HCT116 (cell line): ENCODE data around the gene DAGLA. TPM values are rescaled to one million over a fixed set of nuclear protein-coding genes. Genes with fewer than 3 reads are reported as not detected.

ENCODE experiments used
- ATAC-seq: fragments of 200-7000 bp; cut with Tn5 transposase; 2 replicates; pipeline ENCODE4 v1.9.1; 2020; ENCODE audit warnings: mild to moderate bottlenecking, moderate library complexity
- BruUV-seq: library from RNA; stranded (reverse); fragments of 400-500 nt; replicated peaks from 2 replicates; lab custom pipeline; 2021; lab: Mats Ljungman, UMichigan
- CTCF ChIA-PET: fragments of 300-600 bp; sonication (Branson Sonifier 250); formaldehyde crosslinking; loops from one replicate; lab custom pipeline; 2021; ENCODE audit warnings: antibody characterized with exemption; lab: Charles Lee
- POLR2A ChIA-PET: fragments of 300-600, 350-600 bp; sonication (Branson Sonifier 250); formaldehyde crosslinking; loops from one replicate; lab custom pipeline; 2021; ENCODE audit warnings: antibody characterized with exemption; lab: Charles Lee
- RAD21 ChIA-PET, 2 experiments: fragments of 300-600 bp; sonication (Branson Sonifier 250); formaldehyde crosslinking; loops; one replicate each; lab custom pipeline; 2023; ENCODE audit warnings: low total read pairs in 2 of 2; ENCODE audit not compliant: uncharacterized antibody in 2 of 2, unreplicated experiment in 2 of 2, low non-redundant PET in 1 of 2; lab: Charles Lee
- DNase-seq: peaks from one replicate; pipeline ENCODE4 v3.0.0-alpha.2; 2010; ENCODE audit warnings: low read depth, low spot score
- H2AFZ ChIP-seq: fragments of 200-600 bp; shearing (Covaris generic), sonication (generic); 2 replicates; pipeline ENCODE4 v1.6.1; 2017; ENCODE audit warnings: low read depth, mixed run types, mixed read lengths, antibody characterized with exemption, low read length; ENCODE audit not compliant: poor library complexity, severe bottlenecking
- H3K27ac ChIP-seq: 2 replicates; pipeline ENCODE4 v1.5.1; 2012; ENCODE audit warnings: low read depth, low read length
- H3K27me3 ChIP-seq: fragments of 200-600 bp; sonication (generic); 2 replicates; pipeline ENCODE4 v1.6.1; 2016; ENCODE audit warnings: mixed run types, low read length, mixed read lengths; ENCODE audit not compliant: insufficient read depth
- H3K36me3 ChIP-seq, 2 experiments: fragments of 200-500 bp in 1 of 2; fragments of 200-600 bp in 1 of 2; sonication (Bioruptor generic) in 1 of 2; sonication (generic) in 1 of 2; 2 replicates each; pipeline versions ENCODE4 v1.5.1 to v1.6.1; 2014 to 2016; ENCODE audit warnings: low read length in 2 of 2, inconsistent platforms in 1 of 2, mixed read lengths in 1 of 2, mixed run types in 1 of 2; ENCODE audit not compliant: insufficient read depth in 2 of 2, control insufficient read depth in 1 of 2
- H3K4me1 ChIP-seq, 2 experiments: fragments of 200-600 bp in 1 of 2; sonication (generic) in 1 of 2; 2 replicates each; pipeline versions ENCODE4 v1.5.1 to v1.6.1; 2012 to 2017; ENCODE audit warnings: low read length in 2 of 2, inconsistent platforms in 1 of 2, mild to moderate bottlenecking in 1 of 2, mixed read lengths in 1 of 2, mixed run types in 1 of 2, moderate library complexity in 1 of 2; ENCODE audit not compliant: insufficient read depth in 2 of 2, control insufficient read depth in 1 of 2
- H3K4me2 ChIP-seq: fragments of 200-600 bp; sonication (generic); 2 replicates; pipeline ENCODE4 v1.6.1; 2017; ENCODE audit warnings: mixed run types, low read length, mixed read lengths
- H3K4me3 ChIP-seq, 2 experiments: fragments of 200-600 bp in 1 of 2; sonication (generic) in 1 of 2; replicated peaks in 1 of 2; 2 replicates each; pipeline ENCODE4 v1.5.1; 2011 to 2016; ENCODE audit warnings: low read length in 2 of 2, control low read depth in 1 of 2, low read depth in 1 of 2, mild to moderate bottlenecking in 1 of 2, mixed read lengths in 1 of 2, mixed run types in 1 of 2
- H3K79me2 ChIP-seq: fragments of 200-600 bp; sonication (generic); 2 replicates; pipeline ENCODE4 v1.6.1; 2017; ENCODE audit warnings: mild to moderate bottlenecking, mixed run types, low read length, moderate library complexity, mixed read lengths; ENCODE audit not compliant: insufficient read depth
- H3K9ac ChIP-seq: fragments of 200-600 bp; sonication (generic); 2 replicates; pipeline ENCODE4 v1.6.1; 2016; ENCODE audit warnings: low read length, mixed read lengths
- H3K9me2 ChIP-seq: fragments of 200-600 bp; sonication (generic), shearing (Covaris generic); 2 replicates; pipeline ENCODE4 v1.6.1; 2017; ENCODE audit warnings: mixed run types, mild to moderate bottlenecking, moderate library complexity; ENCODE audit not compliant: insufficient read depth
- H3K9me3 ChIP-seq, 2 experiments: fragments of 200-500 bp in 1 of 2; fragments of 200-600 bp in 1 of 2; sonication (Bioruptor generic) in 1 of 2; sonication (generic) in 1 of 2; 2 replicates each; pipeline ENCODE4 v1.6.1; 2014 to 2017; ENCODE audit warnings: low read length in 2 of 2, mixed read lengths in 2 of 2, inconsistent platforms in 1 of 2, low read depth in 1 of 2, mild to moderate bottlenecking in 1 of 2, mixed run types in 1 of 2, moderate library complexity in 1 of 2; ENCODE audit not compliant: control insufficient read depth in 1 of 2, insufficient read depth in 1 of 2
- H4K20me1 ChIP-seq: fragments of 200-600 bp; sonication (generic), shearing (Covaris generic); 2 replicates; pipeline ENCODE4 v1.6.1; 2017; ENCODE audit warnings: mixed run types, mild to moderate bottlenecking, moderate library complexity; ENCODE audit not compliant: insufficient read depth
- CBX3 ChIP-seq: IDR thresholded peaks from 2 replicates; pipeline ENCODE4 v1.6.1; 2012; ENCODE audit warnings: low read depth
- CEBPB ChIP-seq: IDR thresholded peaks from 2 replicates; pipeline ENCODE4 v1.6.1; 2012; ENCODE audit warnings: low read depth
- EGR1 ChIP-seq: IDR thresholded peaks from 2 replicates; pipeline ENCODE4 v1.6.1; 2012; ENCODE audit warnings: low read depth
- EZH2phosphoT487 ChIP-seq: fragments of 200-600 bp; IDR thresholded peaks from 2 replicates; pipeline ENCODE4 v1.6.1; 2018; ENCODE audit warnings: antibody characterized with exemption, borderline replicate concordance
- FOSL1 ChIP-seq: IDR thresholded peaks from 2 replicates; pipeline ENCODE4 v1.6.1; 2012; ENCODE audit warnings: low read depth
- JUND ChIP-seq: IDR thresholded peaks from 2 replicates; pipeline ENCODE4 v1.6.1; 2012
- POLR2A ChIP-seq: IDR thresholded peaks from 2 replicates; pipeline ENCODE4 v1.7.0; 2011; ENCODE audit warnings: borderline replicate concordance; ENCODE audit not compliant: insufficient read depth, insufficient read length; ENCODE audit errors: extremely low read depth
- RAD21 ChIP-seq: IDR thresholded peaks from 2 replicates; pipeline ENCODE4 v1.6.1; 2012; ENCODE audit warnings: low read depth, mild to moderate bottlenecking
- SRF ChIP-seq: IDR thresholded peaks from 2 replicates; pipeline ENCODE4 v1.6.1; 2012; ENCODE audit warnings: low read depth
- YY1 ChIP-seq: IDR thresholded peaks from 2 replicates; pipeline ENCODE4 v1.6.1; 2011; ENCODE audit warnings: low read length, low read depth, moderate library complexity, mild to moderate bottlenecking; ENCODE audit not compliant: insufficient replicate concordance; ENCODE audit errors: extremely low read depth
- ZBTB33 ChIP-seq: IDR thresholded peaks from 2 replicates; pipeline ENCODE4 v1.6.1; 2011; ENCODE audit warnings: mild to moderate bottlenecking, low read length, moderate library complexity; ENCODE audit not compliant: insufficient replicate concordance; ENCODE audit errors: extremely low read depth
- ZFX ChIP-seq: fragments of 450-650 bp; IDR thresholded peaks from 2 replicates; pipeline ENCODE4 v1.6.1; 2017
- ZNF274 ChIP-seq: fragments of 200-500 bp; sonication (Bioruptor generic); IDR thresholded peaks from 2 replicates; pipeline ENCODE4 v1.6.1; 2014; ENCODE audit warnings: mild to moderate bottlenecking, low read depth, low read length, inconsistent platforms
- intact Hi-C: fragments of 100-400 bp; cut with micrococcal nuclease; formaldehyde crosslinking; loops from 2 replicates; pipeline ENCODE4 v1.10.0; 2022
- total RNA-seq: library from RNA; stranded (reverse); gene quantifications from one replicate; pipeline ENCODE4 v1.2.1, GENCODE V29; 2021; ENCODE audit not compliant: unreplicated experiment
- TF ChIP-seq, protein P1 (sequence below): IDR thresholded peaks from 2 replicates; pipeline ENCODE4 v1.6.1; 2012
- TF ChIP-seq, protein P2 (sequence below): IDR thresholded peaks from 2 replicates; pipeline ENCODE4 v1.6.1; 2012

The DAGLA gene
- total RNA-seq, 1 experiment from 2014 or later = 2.7 TPM

DNA sequence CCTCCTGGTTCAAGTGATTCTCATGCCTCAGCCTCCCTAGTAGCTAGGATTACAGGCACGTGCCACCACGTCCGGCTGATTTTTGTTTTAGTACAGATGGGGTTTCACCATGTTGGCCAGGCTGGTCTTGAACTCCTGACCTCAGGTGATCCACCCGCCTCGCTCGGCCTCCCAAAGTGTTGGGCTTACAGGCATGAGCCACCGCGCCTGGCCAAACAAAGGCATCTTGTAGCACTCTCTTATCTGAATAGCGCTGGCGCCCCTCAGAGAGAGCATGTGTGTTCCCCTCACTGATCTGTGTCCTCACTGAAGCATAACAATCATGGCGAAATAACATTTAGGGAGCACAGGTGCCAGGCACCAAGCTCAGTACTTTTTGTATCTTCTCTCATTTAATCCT, 7.2 kb downstream of the DAGLA start (continued):
- TF ChIP-seq, protein P1, sequence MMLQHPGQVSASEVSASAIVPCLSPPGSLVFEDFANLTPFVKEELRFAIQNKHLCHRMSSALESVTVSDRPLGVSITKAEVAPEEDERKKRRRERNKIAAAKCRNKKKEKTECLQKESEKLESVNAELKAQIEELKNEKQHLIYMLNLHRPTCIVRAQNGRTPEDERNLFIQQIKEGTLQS = no peak
- TF ChIP-seq ZFX (no peak), RAD21 (no peak)
- TF ChIP-seq, all 23 proteins: peak for 0

GRCh38 chr11:61688365-61689163, 8.4 kb downstream of the DAGLA start:
- ChIA-PET RAD21 (no interaction called here), CTCF (no interaction called here), POLR2A (no interaction called here)
- Histone ChIP-seq H3K27ac (no peak overlapping the region), H3K9me3 (no peaks in the 10 kb centered on the region), H3K9me2 (no peaks in the 10 kb centered on the region), H3K4me3 (no peak overlapping the region), H3K4me1 (peaks cover 0 to under 1% of the 10 kb centered on the region in 2 experiments; a peak in 2 of 4 replicates), H3K4me2 (no peak overlapping the region), H4K20me1 (no peaks in the 10 kb centered on the region), H2AFZ (no peak overlapping the region), H3K79me2 (no peaks in the 10 kb centered on the region), H3K9ac (no peak overlapping the region), H3K27me3 (no peaks in the 10 kb centered on the region), H3K36me3 (no peaks in the 10 kb centered on the region)
- intact Hi-C loops = no loop called here
- BruUV-seq = no TSS peak
- no peak for TF ChIP-seq SRF
- TF ChIP-seq, protein P1 = no peak
- TF ChIP-seq CBX3 = no peak
- TF ChIP-seq EGR1 = no peak
- no peak for TF ChIP-seq CEBPB
- TF ChIP-seq RAD21 = no peak
- DNase-seq (no peak), ATAC-seq (no peak)

GRCh38 chr11:61689164-61689496, 8.9 kb downstream of the DAGLA start:
- POLR2A ChIA-PET = no interaction called here
- CTCF ChIA-PET = no interaction called here
- no peak for TF ChIP-seq JUND
- no peak for TF ChIP-seq ZBTB33
- no peak for TF ChIP-seq EZH2phosphoT487
- TF ChIP-seq YY1 = no peak
- no peak for TF ChIP-seq FOSL1
- no peak for TF ChIP-seq ZNF274
- TF ChIP-seq, protein P2, sequence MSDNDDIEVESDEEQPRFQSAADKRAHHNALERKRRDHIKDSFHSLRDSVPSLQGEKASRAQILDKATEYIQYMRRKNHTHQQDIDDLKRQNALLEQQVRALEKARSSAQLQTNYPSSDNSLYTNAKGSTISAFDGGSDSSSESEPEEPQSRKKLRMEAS = no peak
- no peak for TF ChIP-seq POLR2A

More at GRCh38 chr11:61689164-61689496, 8.9 kb downstream of the DAGLA start:
- Histone ChIP-seq H2AFZ (no peak overlapping the region), H3K9me2 (no peaks in the 10 kb centered on the region), H3K27me3 (no peaks in the 10 kb centered on the region), H3K9me3 (no peaks in the 10 kb centered on the region), H3K4me2 (no peak overlapping the region), H4K20me1 (no peaks in the 10 kb centered on the region), H3K36me3 (no peaks in the 10 kb centered on the region), H3K4me1 (peaks cover 6% of the 10 kb centered on the region in 2 experiments; a peak in 2 of 4 replicates), H3K9ac (no peak overlapping the region), H3K4me3 (no peak overlapping the region), H3K27ac (no peak overlapping the region), H3K79me2 (no peaks in the 10 kb centered on the region)
- intact Hi-C loops = no loop called here
- no TSS peak for BruUV-seq
- no peak for DNase-seq
- RAD21 ChIA-PET = no interaction called here
- no peak for ATAC-seq
